Dermis blood vessel endothelial cell (primary cell): ENCODE data around the gene LARP4. TPM values are rescaled to one million over a fixed set of nuclear protein-coding genes. Genes with fewer than 3 reads are reported as not detected.

Experiments
- DNase-seq: peaks from one replicate; pipeline ENCODE4 v3.0.0; 2010
- total RNA-seq: library from RNA; depleted of rRNA; stranded (reverse); fragments of >200 nt; gene quantifications from 2 replicates; pipeline ENCODE4 v1.2.3, GENCODE V29; 2014

LARP4 gene
- total RNA-seq, 1 donor from 2014 or later = 50.2 TPM

DNA sequence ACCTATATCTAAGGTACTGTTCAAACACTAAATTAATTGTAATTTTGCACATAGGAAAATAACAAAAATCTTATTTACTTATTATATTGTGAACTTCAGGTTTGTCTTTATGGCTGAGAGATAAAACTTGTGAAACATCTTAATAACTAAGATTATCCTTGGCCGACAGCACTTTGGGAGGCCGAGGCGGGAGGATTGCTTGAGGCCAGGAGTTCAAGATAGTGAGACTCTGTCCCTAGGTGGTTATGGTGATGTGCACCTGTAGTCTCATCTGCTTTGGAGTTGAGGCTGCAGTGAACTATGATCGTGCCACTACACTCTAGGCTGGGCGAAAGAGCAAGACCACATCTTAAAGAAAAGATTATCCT lies 126.7 kb downstream of the LARP4 start:
- no peak for DNase-seq

DNA sequence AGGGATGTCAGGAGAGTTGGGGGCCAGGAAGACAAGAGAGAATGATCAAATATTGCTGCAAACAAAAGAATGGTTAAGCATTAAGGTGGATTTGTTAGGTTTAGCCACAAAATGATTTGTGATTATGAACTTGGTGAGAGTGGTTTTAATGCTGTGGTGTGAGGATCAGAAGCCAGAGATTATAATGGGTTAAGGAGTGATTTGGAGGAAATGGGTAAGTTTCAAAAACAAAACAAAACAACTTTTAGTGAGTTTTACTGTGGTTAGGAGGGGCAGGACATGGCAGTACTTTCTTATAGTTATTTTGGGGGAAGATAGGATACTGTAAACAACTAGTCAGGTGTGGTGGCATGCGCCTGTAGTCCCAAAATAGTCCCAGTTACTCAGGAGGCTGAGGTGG lies 128.1 kb downstream of the LARP4 start:
- DNase-seq = no peak

DNA sequence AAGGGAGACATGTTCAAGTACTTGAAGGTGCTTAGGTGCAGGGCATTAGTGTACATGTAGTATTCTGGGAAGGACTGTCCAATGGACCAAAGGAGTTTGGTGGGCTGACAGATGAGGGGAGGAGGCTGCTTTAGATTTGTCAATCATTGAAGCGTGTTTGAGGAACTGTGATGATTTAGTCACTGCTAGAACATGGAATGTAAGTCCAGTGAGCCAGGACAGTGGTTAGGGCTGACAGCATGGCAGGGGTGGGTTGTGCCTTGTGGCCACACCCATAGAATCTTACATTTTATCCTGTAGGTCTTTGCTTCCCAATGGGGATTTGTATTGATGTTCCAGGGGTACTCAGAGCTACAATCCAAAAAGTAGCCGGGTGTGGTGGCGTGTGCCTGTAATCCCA lies 128.7 kb downstream of the LARP4 start:
- no peak for DNase-seq

Other genes with a start within 250 kb of the LARP4 start
- 24.5 and 46.0 TPM in 2 replicates for gene CERS5, start 233.5 kb upstream of the LARP4 start, total RNA-seq
- 30.8 and 69.7 TPM in 2 replicates for gene LIMA1, start 117.4 kb upstream of the LARP4 start, total RNA-seq
- not detected in 2 replicates for gene FAM186A, start 4.3 kb upstream of the LARP4 start, total RNA-seq
- 44.1 and 44.6 TPM in 2 replicates for gene DIP2B, start 104.1 kb downstream of the LARP4 start, total RNA-seq